Subcutaneous abdominal adipose tissue (tissue), 5 donors: ENCODE results near the gene KLHL10.
"Not testable (repeated sequence)": the region's sequence is repeated elsewhere in the genome, so short reads cannot be mapped to it uniquely, and the experiment has no call there.

ENCODE experiments used
- H3K27ac ChIP-seq: one replicate; pipeline ENCODE4 v1.7.0; 2013; ENCODE audit warnings: low read depth, mild to moderate bottlenecking, inconsistent platforms, low read length, moderate library complexity
- H3K27me3 ChIP-seq, 5 donors: one replicate each; pipeline ENCODE4 v1.7.0; 2013; ENCODE audit warnings: low read length in 5 of 5, inconsistent platforms in 1 of 5; ENCODE audit not compliant: control insufficient read depth in 5 of 5, insufficient read depth in 4 of 5
- H3K36me3 ChIP-seq, 5 donors: one replicate each; pipeline ENCODE4 v1.7.0; 2013; ENCODE audit warnings: low read length in 5 of 5; ENCODE audit not compliant: control insufficient read depth in 5 of 5, insufficient read depth in 5 of 5
- H3K4me1 ChIP-seq, 5 donors: one replicate each; pipeline ENCODE4 v1.7.0; 2013; ENCODE audit warnings: low read length in 5 of 5, mild to moderate bottlenecking in 3 of 5, moderate library complexity in 1 of 5; ENCODE audit not compliant: control insufficient read depth in 5 of 5, insufficient read depth in 5 of 5
- H3K4me3 ChIP-seq, 5 donors: one replicate each; pipeline ENCODE4 v1.7.0; 2013; ENCODE audit warnings: low read length in 5 of 5, low read depth in 1 of 5
- H3K9ac ChIP-seq, 5 donors: one replicate each; pipeline ENCODE4 v1.7.0; 2013; ENCODE audit warnings: low read length in 5 of 5, mild to moderate bottlenecking in 4 of 5, moderate library complexity in 3 of 5
- H3K9me3 ChIP-seq, 5 donors: one replicate each; pipeline ENCODE4 v1.7.0; 2013; ENCODE audit warnings: low read length in 5 of 5; ENCODE audit not compliant: control insufficient read depth in 5 of 5
- donor health status: healthy.
- donor health status: healthy.
- donor health status: healthy.
- donor health status: healthy.
- donor health status: healthy.

The KLHL10 gene

DNA sequence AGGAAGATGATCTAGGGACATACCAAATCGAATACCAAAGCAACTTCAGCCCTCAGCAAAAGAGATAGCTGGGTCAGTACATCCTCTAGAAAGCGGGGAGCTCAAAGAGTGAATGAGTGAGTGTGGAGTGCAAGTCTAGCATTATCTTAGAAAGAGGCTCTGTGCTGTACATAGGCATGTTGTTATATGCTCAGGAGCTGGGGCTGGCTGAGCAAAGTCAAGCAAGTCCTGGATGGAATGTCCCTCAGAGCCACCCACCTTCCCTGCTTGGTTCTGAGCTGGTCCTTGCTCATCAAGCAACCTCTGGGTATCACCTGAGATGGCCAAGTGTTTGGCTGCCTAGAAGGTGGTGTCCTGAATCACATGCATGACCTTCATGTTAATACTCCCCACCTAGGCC, 32.5 kb downstream of the KLHL10 start:
- H3K36me3 ChIP-seq = peaks cover 14 to 72% (median 61%) of the 10 kb centered on the region in 5 donors
- no peak overlapping the region for H3K27ac ChIP-seq
- peaks cover 0 to 16% (median 14%) of the 10 kb centered on the region in 5 donors for H3K4me1 ChIP-seq

DNA sequence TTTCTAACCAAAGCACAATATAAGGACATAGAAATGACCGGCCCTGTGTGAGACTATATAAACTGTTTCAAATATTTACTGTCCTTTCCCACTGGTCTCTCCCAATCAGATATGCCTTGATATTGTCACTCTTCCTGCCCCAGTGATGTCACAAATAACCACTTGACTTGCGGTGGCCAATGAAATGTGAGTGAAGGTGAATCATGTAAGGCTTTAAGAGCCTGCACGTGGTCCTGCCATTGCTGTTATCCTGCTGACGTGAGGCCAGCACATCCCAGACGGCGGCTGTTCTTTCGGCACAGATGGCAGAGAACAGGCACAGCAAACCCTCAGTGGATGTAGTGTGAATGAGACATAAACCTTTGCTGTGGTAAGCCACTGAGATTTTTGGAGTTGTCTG, 33.0 kb downstream of the KLHL10 start:
- Histone ChIP-seq H3K27me3 (no peaks in the 10 kb centered on the region), H3K27ac (no peak overlapping the region), H3K9ac (no peak overlapping the region), H3K36me3 (peaks cover 14 to 73% (median 61%) of the 10 kb centered on the region in 5 donors), H3K4me3 (no peak overlapping the region), H3K4me1 (peaks cover 0 to 13% (median 11%) of the 10 kb centered on the region in 5 donors), H3K9me3 (no peaks in the 10 kb centered on the region)

More for the DNA sequence above, 32.5 kb downstream of the KLHL10 start:
- no peak overlapping the region for H3K9ac ChIP-seq
- no peak overlapping the region for H3K4me3 ChIP-seq
- no peaks in the 10 kb centered on the region for H3K27me3 ChIP-seq
- H3K9me3 ChIP-seq = no peaks in the 10 kb centered on the region

DNA sequence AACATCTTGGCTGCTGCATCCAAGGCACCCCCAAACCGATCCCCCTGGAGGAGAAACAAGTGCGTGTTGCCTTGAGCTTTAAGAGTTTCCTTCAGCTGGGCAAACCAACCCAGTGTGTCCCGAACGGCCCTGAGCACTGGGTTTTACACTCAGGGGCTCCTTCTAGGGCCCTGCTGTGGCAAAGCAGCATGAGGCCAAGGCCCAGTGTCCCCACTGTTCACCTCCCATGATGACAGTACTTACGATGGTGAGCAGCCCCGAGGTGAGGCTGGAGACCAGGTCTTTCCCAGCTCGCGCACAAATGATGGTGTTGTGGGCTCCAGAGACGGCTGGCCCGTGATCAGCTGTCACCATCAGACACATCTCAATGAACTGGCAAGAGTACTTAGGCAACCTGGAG, 34.2 kb downstream of the KLHL10 start:
- Histone ChIP-seq H3K9me3 (no peaks in the 10 kb centered on the region), H3K4me3 (no peak overlapping the region), H3K27ac (no peak overlapping the region), H3K9ac (no peak overlapping the region), H3K36me3 (peaks cover 13 to 71% (median 60%) of the 10 kb centered on the region in 5 donors), H3K27me3 (no peaks in the 10 kb centered on the region), H3K4me1 (peaks cover 0 to 12% (median 10%) of the 10 kb centered on the region in 5 donors)

DNA sequence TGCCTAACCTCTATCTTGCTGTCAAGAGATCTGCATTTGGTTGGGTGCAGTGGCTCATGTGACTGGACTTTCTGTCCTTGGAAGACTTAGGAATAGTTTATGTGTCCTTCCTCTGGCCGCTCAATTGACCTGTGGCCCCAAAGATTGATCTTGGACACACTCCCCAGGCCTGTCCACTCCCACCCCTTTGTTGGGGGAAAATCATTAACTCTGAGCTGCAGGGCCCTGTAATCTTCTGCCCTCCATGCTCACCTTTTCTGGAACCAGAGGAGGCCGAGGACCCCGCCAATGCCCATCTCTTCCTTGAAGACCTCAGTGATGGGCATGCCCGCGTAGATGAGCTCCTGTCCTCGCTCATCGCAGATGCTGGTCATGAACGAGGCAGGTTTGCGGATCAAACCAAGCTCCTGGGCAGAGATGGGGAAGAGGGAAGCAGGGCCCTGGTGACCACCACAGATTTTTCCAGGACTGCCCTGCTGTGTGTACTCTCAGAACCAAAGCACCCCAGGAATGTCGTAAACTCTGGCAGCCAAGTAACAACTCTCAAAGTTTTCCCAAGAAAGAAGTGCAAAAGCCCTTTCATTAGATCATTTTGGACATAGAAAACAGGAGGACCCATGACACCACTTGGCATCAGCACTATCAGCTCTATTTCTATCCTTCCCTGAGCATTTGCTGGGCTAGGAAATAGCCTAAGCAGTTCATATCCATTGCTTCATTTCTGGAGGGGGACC, 36.1 kb downstream of the KLHL10 start:
- Histone ChIP-seq H3K4me3 (no peak overlapping the region), H3K36me3 (peaks cover 3 to 76% (median 63%) of the 10 kb centered on the region in 5 donors), H3K4me1 (peaks cover 0 to 12% (median 10%) of the 10 kb centered on the region in 5 donors), H3K27me3 (no peaks in the 10 kb centered on the region), H3K9ac (no peak overlapping the region), H3K27ac (peak overlapping the region; percentile 50), H3K9me3 (no peaks in the 10 kb centered on the region)

DNA sequence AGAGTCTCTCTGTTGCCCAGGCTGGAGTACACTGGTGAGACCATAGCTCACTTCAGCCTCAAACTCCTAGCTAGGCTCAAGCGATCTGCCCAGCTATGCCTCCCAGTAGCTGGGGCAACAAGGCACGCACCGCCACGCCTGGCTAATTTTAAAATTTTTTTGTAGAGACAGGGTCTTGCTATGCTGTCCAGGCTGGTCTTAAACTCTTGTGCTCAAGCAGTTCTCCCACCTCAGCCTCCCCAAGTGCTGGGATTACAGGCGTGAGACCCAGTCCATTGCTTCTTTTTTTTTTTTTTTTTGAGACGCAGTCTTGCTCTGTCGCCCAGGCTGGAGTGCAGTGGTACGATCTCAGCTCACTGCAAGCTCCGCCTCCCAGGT, 36.7 kb downstream of the KLHL10 start:
- Histone ChIP-seq H3K4me1 (peaks cover 0 to 12% (median 10%) of the 10 kb centered on the region in 5 donors), H3K27ac (peak overlapping the region; percentile 50), H3K36me3 (peaks cover 0 to 74% (median 62%) of the 10 kb centered on the region in 5 donors)
- not testable (repeated sequence) for H3K27me3 ChIP-seq, H3K4me3 ChIP-seq, H3K9ac ChIP-seq, H3K9me3 ChIP-seq

DNA sequence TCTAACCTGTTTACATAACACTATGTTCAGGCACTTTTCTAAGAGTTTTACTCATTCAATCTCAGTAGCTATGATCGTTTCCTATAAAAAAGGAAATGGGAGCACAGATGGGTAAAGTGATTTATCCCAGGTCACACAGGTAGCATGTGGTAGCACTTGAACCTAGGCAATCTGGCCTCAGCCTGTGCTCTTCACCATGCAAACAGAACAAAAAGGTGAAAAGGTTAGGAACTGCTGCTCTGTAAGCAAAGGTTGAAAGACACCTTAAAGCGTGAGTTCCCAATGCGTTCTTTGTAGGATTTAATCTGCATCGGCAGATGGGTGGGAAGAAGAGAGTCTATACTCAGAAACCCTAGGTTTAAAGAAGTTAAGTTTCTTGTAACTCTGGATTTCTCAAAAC, 42.5 kb downstream of the KLHL10 start:
- Histone ChIP-seq H3K4me1 (no peaks in the 10 kb centered on the region), H3K9ac (peak overlapping the region in 1 of 5 donors; percentile 37), H3K27ac (no peak overlapping the region), H3K4me3 (no peak overlapping the region), H3K36me3 (peaks cover 9 to 76% (median 61%) of the 10 kb centered on the region in 5 donors), H3K9me3 (no peaks in the 10 kb centered on the region), H3K27me3 (no peaks in the 10 kb centered on the region)

DNA sequence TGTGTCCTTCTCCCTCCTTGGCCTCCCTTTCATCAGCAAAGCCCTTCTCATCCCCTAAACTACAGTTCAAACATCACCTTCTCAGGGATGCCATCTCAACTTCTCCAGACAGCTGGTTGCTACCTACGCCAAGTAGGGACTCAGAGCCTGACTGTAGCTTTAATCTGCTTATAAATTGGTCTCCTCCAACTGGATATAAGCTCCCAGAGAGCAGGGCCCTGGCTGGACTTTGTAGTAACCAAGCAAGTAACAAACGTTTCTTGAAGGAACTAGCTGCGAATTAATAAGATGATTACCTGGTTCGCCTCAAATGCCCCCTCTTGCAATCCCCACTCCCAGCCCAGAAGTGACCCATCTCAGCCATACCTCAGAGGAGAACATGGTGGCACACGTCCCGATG, 45.1 kb downstream of the KLHL10 start:
- H3K36me3 ChIP-seq = peaks cover 13 to 92% (median 79%) of the 10 kb centered on the region in 5 donors
- H3K4me3 ChIP-seq = no peak overlapping the region
- no peak overlapping the region for H3K27ac ChIP-seq
- no peaks in the 10 kb centered on the region for H3K27me3 ChIP-seq
- H3K4me1 ChIP-seq = no peaks in the 10 kb centered on the region
- no peak overlapping the region for H3K9ac ChIP-seq
- H3K9me3 ChIP-seq = no peaks in the 10 kb centered on the region

DNA sequence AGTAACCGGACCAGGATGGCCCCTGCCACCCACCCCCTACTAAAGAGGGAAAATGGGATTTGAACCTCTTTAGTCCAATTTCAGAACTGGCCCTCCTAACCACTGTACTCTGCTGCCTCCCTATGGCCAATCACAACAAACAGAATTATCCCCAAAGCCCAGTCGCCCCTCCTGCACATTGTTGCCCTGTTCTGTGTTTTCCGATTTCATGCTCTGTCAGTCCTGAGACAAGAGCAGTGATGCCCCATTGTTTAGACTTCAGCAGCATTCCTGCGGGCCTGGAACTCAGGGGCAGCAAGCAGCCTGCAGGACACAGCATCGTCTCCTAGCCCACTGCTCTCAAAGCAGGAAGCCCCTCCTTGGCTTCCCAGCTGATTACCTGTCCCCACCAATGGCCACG, 48.1 kb downstream of the KLHL10 start:
- H3K27ac ChIP-seq = no peak overlapping the region
- peaks cover 12 to 89% (median 79%) of the 10 kb centered on the region in 5 donors for H3K36me3 ChIP-seq
- peaks cover 0 to 7% (median 0%) of the 10 kb centered on the region in 5 donors for H3K4me1 ChIP-seq
- H3K9ac ChIP-seq = no peak overlapping the region
- H3K27me3 ChIP-seq = no peaks in the 10 kb centered on the region
- no peaks in the 10 kb centered on the region for H3K9me3 ChIP-seq
- H3K4me3 ChIP-seq = no peak overlapping the region

DNA sequence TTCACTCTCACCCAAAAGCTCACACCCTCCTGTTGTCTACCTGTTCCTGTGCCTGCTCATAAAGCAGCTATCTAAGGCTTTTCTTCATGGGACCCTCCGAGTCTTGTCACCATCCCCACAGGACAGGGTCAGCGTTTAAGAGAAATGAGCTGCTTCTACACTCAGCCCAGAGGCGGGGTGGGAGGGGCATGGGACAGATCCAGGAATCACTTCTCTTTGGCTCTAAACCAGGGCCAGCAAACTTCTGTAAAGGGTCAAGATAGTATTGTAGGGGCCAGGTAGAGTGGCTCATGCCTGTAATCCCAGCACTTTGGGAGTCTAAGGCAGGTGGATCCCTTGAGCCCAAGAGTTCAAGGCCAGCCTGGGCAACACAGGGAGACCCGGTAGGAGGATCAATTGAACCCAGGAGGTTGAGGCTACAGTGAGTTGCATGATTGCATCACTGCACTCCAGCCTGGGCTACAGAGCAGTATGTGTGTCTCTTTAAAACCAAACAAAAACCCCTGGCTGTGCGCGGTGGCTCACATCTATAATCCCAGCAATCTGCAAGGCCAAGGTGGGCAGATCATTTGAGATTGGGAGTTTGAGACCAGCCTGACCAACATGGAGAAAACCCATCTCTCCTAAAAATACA, 50.8 kb downstream of the KLHL10 start:
- Histone ChIP-seq H3K4me1 (peaks cover 0 to 7% (median 0%) of the 10 kb centered on the region in 5 donors), H3K9me3 (no peaks in the 10 kb centered on the region), H3K9ac (no peak overlapping the region), H3K36me3 (peaks cover 10 to 91% (median 85%) of the 10 kb centered on the region in 5 donors), H3K4me3 (no peak overlapping the region), H3K27me3 (no peaks in the 10 kb centered on the region), H3K27ac (no peak overlapping the region)
